Measurements from ENCODE around the gene C2CD2. TPM values are rescaled to one million over a fixed set of nuclear protein-coding genes. Genes with fewer than 3 reads are reported as not detected.

The C2CD2 gene
- total RNA-seq, 1 experiment from 2014 or later, result 21.7 TPM

- no peak for DNase-seq (ENCODE audit: low read depth)
Measured at GRCh38 chr21:41848533-41848932, 105.3 kb downstream of the C2CD2 start.

GRCh38 chr21:41847066-41847804 is 106.6 kb downstream of the C2CD2 start:
- DNase-seq (ENCODE audit: low read depth), result no peak

GRCh38 chr21:41846536-41846935 is 107.3 kb downstream of the C2CD2 start:
- no peak for DNase-seq (ENCODE audit: low read depth)

- no peak for DNase-seq (ENCODE audit: low read depth)
Measured at GRCh38 chr21:41846033-41846317, 107.8 kb downstream of the C2CD2 start.

- DNase-seq (ENCODE audit: low read depth), result no peak
Measured at GRCh38 chr21:41845310-41846032, 108.3 kb downstream of the C2CD2 start.

- no peak for DNase-seq (ENCODE audit: low read depth)
Measured at GRCh38 chr21:41843584-41843983, 110.2 kb downstream of the C2CD2 start.

- no peak for DNase-seq (ENCODE audit: low read depth)
Measured at GRCh38 chr21:41840880-41841279, 112.9 kb downstream of the C2CD2 start.

GRCh38 chr21:41839387-41840000 is 114.3 kb downstream of the C2CD2 start:
- no peak for DNase-seq (ENCODE audit: low read depth)

GRCh38 chr21:41837756-41838297 is 116.0 kb downstream of the C2CD2 start:
- no peak for DNase-seq (ENCODE audit: low read depth)

GRCh38 chr21:41836166-41837015 is 117.4 kb downstream of the C2CD2 start:
- DNase-seq (ENCODE audit: low read depth), result no peak

- DNase-seq (ENCODE audit: low read depth), result no peak
Measured at GRCh38 chr21:41835711-41836154, 118.1 kb downstream of the C2CD2 start.

Small RNA genes lying within 50 kb of the gene (small RNA-seq; reads per million reads assigned to genes)
- gene RF00334, result not detected

Other genes with a start within 250 kb of the C2CD2 start
- gene RIPK4, start 187.0 kb downstream of the C2CD2 start, total RNA-seq (2014; rRNA removed; shearing (Covaris generic)), result 0.20 and 0.31 TPM in 2 replicates
- gene PRDM15, start 74.7 kb downstream of the C2CD2 start, total RNA-seq (2014; rRNA removed; shearing (Covaris generic)), result 6.4 and 6.5 TPM in 2 replicates
- gene ZBTB21, start 56.3 kb upstream of the C2CD2 start, total RNA-seq (2014; rRNA removed; shearing (Covaris generic)), result 8.3 and 11.3 TPM in 2 replicates
- not detected in 2 replicates for gene UMODL1, start 117.3 kb upstream of the C2CD2 start, total RNA-seq (2014; rRNA removed; shearing (Covaris generic))

All from HT1080 (cell line).